ENCODE data around the gene CNTNAP5. TPM values are rescaled to one million over a fixed set of nuclear protein-coding genes. Genes with fewer than 3 reads are reported as not detected.

Gene CNTNAP5
- total RNA-seq, 1 experiment from 2014 or later: not detected

DNA sequence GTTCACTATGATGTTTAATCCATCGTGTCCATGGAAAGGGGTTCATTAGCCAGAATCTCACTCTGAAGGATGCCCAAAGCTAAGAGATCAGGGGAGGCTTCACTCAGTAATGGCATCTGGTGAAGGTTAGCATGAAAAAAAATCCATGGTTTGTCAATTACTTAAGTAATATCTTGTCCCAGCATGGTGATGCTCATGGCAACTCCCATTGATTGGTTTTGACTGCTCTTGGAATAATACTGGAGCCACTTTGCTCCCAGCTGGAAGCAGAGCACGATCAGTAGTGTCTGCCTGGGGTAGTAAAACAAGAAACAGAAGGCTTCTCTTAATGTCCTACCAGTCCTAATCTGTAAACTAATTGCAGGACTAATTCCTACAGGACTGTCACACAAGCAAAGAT is 799.4 kb downstream of the CNTNAP5 start:
- no peak for DNase-seq (ENCODE audit: low spot score)
- BruUV-seq (replicated peaks): no TSS peak
- TF ChIP-seq, protein P1, sequence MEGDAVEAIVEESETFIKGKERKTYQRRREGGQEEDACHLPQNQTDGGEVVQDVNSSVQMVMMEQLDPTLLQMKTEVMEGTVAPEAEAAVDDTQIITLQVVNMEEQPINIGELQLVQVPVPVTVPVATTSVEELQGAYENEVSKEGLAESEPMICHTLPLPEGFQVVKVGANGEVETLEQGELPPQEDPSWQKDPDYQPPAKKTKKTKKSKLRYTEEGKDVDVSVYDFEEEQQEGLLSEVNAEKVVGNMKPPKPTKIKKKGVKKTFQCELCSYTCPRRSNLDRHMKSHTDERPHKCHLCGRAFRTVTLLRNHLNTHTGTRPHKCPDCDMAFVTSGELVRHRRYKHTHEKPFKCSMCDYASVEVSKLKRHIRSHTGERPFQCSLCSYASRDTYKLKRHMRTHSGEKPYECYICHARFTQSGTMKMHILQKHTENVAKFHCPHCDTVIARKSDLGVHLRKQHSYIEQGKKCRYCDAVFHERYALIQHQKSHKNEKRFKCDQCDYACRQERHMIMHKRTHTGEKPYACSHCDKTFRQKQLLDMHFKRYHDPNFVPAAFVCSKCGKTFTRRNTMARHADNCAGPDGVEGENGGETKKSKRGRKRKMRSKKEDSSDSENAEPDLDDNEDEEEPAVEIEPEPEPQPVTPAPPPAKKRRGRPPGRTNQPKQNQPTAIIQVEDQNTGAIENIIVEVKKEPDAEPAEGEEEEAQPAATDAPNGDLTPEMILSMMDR (conservative IDR thresholded peaks at IDR 0.05; ENCODE audit: low read depth, low read length): no peak
- intact Hi-C loops (cut with micrococcal nuclease; ENCODE audit: unreplicated experiment): no loop called here
- Histone ChIP-seq H3K4me1 (ENCODE audit: insufficient read depth, low read length, poor library complexity, severe bottlenecking) (no peaks in the 10 kb centered on the region), H3K9me3 (ENCODE audit: low read depth, low read length, poor library complexity, severe bottlenecking) (peaks cover 4% of the 10 kb centered on the region), H3K27ac (ENCODE audit: low read depth, low read length, poor library complexity, severe bottlenecking) (no peak overlapping the region), H3K4me3 (ENCODE audit: low read depth, low read length, poor library complexity, severe bottlenecking) (no peak overlapping the region), H3K27me3 (replicated peaks; ENCODE audit: insufficient read depth, low read depth, low read length, poor library complexity) (no peaks in the 10 kb centered on the region), H3K36me3 (ENCODE audit: insufficient read depth, low read length, poor library complexity, severe bottlenecking) (no peaks in the 10 kb centered on the region)
- ChIA-PET POLR2A (ENCODE audit: low non-redundant PET) (no interaction called here), CTCF (no interaction called here)

DNA sequence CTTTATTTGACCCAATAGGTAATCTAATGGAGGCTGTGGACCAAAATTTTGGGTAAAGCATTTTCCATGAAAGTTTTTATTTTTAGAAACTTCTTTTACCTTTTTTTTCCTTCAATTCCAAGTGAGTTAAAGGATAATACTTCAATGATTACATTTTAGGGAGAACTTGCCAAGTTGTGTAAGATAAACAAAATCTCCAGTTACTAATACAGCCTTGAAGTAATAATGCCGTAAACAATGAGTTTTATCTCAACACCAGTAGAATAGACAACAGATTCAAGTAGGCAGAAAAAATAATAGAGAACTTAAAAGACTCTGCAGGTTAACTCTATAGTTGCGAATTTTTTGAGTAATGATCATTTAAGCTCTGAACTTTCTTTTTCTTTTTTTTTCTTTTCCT is 807.4 kb downstream of the CNTNAP5 start:
- no peaks in the 10 kb centered on the region for H3K4me1 ChIP-seq (ENCODE audit: insufficient read depth, low read length, poor library complexity, severe bottlenecking)
- TF ChIP-seq, protein P1 (conservative IDR thresholded peaks at IDR 0.05; ENCODE audit: low read depth, low read length): no peak
- TF ChIP-seq EZH2 (IDR thresholded peaks at IDR 0.05; ENCODE audit: borderline replicate concordance, low read depth, low read length, poor library complexity, severe bottlenecking): no peak
- H3K36me3 ChIP-seq (ENCODE audit: insufficient read depth, low read length, poor library complexity, severe bottlenecking): no peaks in the 10 kb centered on the region
- no peaks in the 10 kb centered on the region for H3K27me3 ChIP-seq (replicated peaks; ENCODE audit: insufficient read depth, low read depth, low read length, poor library complexity)
- ChIA-PET CTCF (no interaction called here), POLR2A (ENCODE audit: low non-redundant PET) (no interaction called here)
- H3K9me3 ChIP-seq (ENCODE audit: low read depth, low read length, poor library complexity, severe bottlenecking): peaks cover 7% of the 10 kb centered on the region
- no peak overlapping the region for H3K27ac ChIP-seq (ENCODE audit: low read depth, low read length, poor library complexity, severe bottlenecking)
- no peak for DNase-seq (ENCODE audit: low spot score)
- BruUV-seq (replicated peaks): no TSS peak
- H3K4me3 ChIP-seq (ENCODE audit: low read depth, low read length, poor library complexity, severe bottlenecking): no peak overlapping the region
- intact Hi-C loops (cut with micrococcal nuclease; ENCODE audit: unreplicated experiment): no loop called here

DNA sequence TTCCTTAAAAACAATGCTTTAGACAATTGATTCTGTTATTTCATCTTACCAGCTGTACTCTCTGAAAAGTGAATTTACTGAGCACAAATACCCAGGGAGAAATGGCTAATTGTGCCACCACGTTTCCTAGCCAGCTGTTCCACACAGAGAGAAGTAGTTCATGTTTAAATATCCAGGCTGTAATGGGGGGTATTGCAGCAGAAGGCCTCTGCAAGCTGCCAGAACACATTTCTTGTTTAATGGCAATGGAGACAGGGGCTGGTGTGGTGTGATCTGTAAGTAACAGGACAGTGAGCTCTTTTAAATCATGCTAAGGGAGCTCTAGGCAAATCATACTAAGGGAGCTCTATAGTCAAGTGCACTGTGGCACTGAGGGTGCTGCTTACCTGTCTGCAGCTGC is 809.2 kb downstream of the CNTNAP5 start:
- no peak overlapping the region for H3K27ac ChIP-seq (ENCODE audit: low read depth, low read length, poor library complexity, severe bottlenecking)
- BruUV-seq (replicated peaks): no TSS peak
- H3K36me3 ChIP-seq (ENCODE audit: insufficient read depth, low read length, poor library complexity, severe bottlenecking): no peaks in the 10 kb centered on the region
- ChIA-PET CTCF (no interaction called here), POLR2A (ENCODE audit: low non-redundant PET) (interaction anchor here (0.6 kb wide), 1 partner anchor 215 kb away, joined by 6 read pairs; no protein-coding TSS in a partner anchor)
- no peak overlapping the region for H3K4me3 ChIP-seq (ENCODE audit: low read depth, low read length, poor library complexity, severe bottlenecking)
- no peaks in the 10 kb centered on the region for H3K27me3 ChIP-seq (replicated peaks; ENCODE audit: insufficient read depth, low read depth, low read length, poor library complexity)
- DNase-seq (ENCODE audit: low spot score): no peak
- no peak for TF ChIP-seq EZH2 (IDR thresholded peaks at IDR 0.05; ENCODE audit: borderline replicate concordance, low read depth, low read length, poor library complexity, severe bottlenecking)
- intact Hi-C loops (cut with micrococcal nuclease; ENCODE audit: unreplicated experiment): no loop called here
- H3K4me1 ChIP-seq (ENCODE audit: insufficient read depth, low read length, poor library complexity, severe bottlenecking): no peaks in the 10 kb centered on the region
- peaks cover 3% of the 10 kb centered on the region for H3K9me3 ChIP-seq (ENCODE audit: low read depth, low read length, poor library complexity, severe bottlenecking)

DNA sequence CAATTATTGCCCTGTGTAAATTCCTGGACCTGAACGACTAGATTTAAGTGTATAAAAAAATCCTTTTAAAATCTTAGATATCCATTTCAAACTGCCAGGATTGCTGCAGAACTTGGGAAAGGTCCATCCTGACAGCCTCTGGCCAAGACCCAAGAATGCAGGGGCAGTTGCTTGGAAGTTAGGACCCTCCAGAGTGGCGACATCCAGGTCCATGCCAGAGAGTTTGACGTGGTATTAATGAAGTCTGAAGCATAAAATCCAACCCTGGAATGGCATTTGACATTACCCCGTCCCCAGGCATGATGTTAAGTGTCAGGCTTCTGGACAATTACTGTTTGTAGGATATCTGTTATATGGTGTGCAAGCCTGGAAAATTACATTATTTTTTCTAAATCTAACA is 810.2 kb downstream of the CNTNAP5 start:
- Histone ChIP-seq H3K27ac (ENCODE audit: low read depth, low read length, poor library complexity, severe bottlenecking) (no peak overlapping the region), H3K9me3 (ENCODE audit: low read depth, low read length, poor library complexity, severe bottlenecking) (peaks cover 5% of the 10 kb centered on the region), H3K27me3 (replicated peaks; ENCODE audit: insufficient read depth, low read depth, low read length, poor library complexity) (no peaks in the 10 kb centered on the region), H3K4me1 (ENCODE audit: insufficient read depth, low read length, poor library complexity, severe bottlenecking) (no peaks in the 10 kb centered on the region), H3K36me3 (ENCODE audit: insufficient read depth, low read length, poor library complexity, severe bottlenecking) (no peaks in the 10 kb centered on the region), H3K4me3 (ENCODE audit: low read depth, low read length, poor library complexity, severe bottlenecking) (no peak overlapping the region)
- DNase-seq (ENCODE audit: low spot score): no peak
- intact Hi-C loops (cut with micrococcal nuclease; ENCODE audit: unreplicated experiment): no loop called here
- TF ChIP-seq, protein P1 (conservative IDR thresholded peaks at IDR 0.05; ENCODE audit: low read depth, low read length): no peak
- TF ChIP-seq EZH2 (IDR thresholded peaks at IDR 0.05; ENCODE audit: borderline replicate concordance, low read depth, low read length, poor library complexity, severe bottlenecking): no peak
- ChIA-PET CTCF (no interaction called here), POLR2A (ENCODE audit: low non-redundant PET) (no interaction called here)
- BruUV-seq (replicated peaks): no TSS peak
